OCI-LY7 (cell line): ENCODE data around the gene ABCA13. TPM values are rescaled to one million over a fixed set of nuclear protein-coding genes. Genes with fewer than 3 reads are reported as not detected.

ENCODE experiments used
- BruUV-seq: library from RNA; stranded (reverse); fragments of 400-500 nt; replicated peaks from 2 replicates; lab custom pipeline; 2021; lab: Mats Ljungman, UMichigan
- CTCF ChIA-PET: fragments of 300-600 bp; sonication (Branson Sonifier 250); formaldehyde crosslinking; loops from one replicate; lab custom pipeline; 2022; ENCODE audit warnings: antibody characterized with exemption; ENCODE audit not compliant: unreplicated experiment; lab: Charles Lee
- POLR2A ChIA-PET: fragments of 300-600 bp; sonication (Branson Sonifier 250); formaldehyde crosslinking; loops from one replicate; lab custom pipeline; 2022; ENCODE audit warnings: antibody characterized with exemption; lab: Charles Lee
- DNase-seq: peaks from one replicate; pipeline ENCODE4 v3.0.0-alpha.2; 2015; ENCODE audit warnings: low spot score
- H2AFZ ChIP-seq: fragments of 200-600 bp; sonication (generic), shearing (Covaris generic); 2 replicates; pipeline ENCODE4 v1.6.1; 2014; ENCODE audit warnings: mild to moderate bottlenecking, antibody characterized with exemption, low read length, moderate library complexity
- H3K27ac ChIP-seq: fragments of 200-600 bp; sonication (generic); 2 replicates; pipeline ENCODE4 v1.5.1; 2014; ENCODE audit warnings: mixed run types, low read depth, mild to moderate bottlenecking, moderate library complexity, low read length, inconsistent platforms; ENCODE audit not compliant: poor library complexity, severe bottlenecking
- H3K36me3 ChIP-seq: fragments of 200-600 bp; sonication (generic); 2 replicates; pipeline ENCODE4 v1.6.1; 2014; ENCODE audit warnings: mild to moderate bottlenecking, antibody characterized with exemption, low read length, moderate library complexity, mixed read lengths; ENCODE audit not compliant: insufficient read depth
- H3K4me1 ChIP-seq: fragments of 200-600 bp; sonication (generic); 2 replicates; pipeline ENCODE4 v1.5.1; 2014; ENCODE audit warnings: mild to moderate bottlenecking, low read length; ENCODE audit not compliant: insufficient read depth, poor library complexity, severe bottlenecking
- H3K4me2 ChIP-seq: fragments of 200-600 bp; sonication (generic); 2 replicates; pipeline ENCODE4 v1.6.1; 2014; ENCODE audit warnings: mild to moderate bottlenecking, low read length
- H3K4me3 ChIP-seq: fragments of 200-600 bp; sonication (generic); 2 replicates; pipeline ENCODE4 v1.5.1; 2014; ENCODE audit warnings: mild to moderate bottlenecking, low read depth, low read length; ENCODE audit not compliant: poor library complexity, severe bottlenecking
- H3K79me2 ChIP-seq: fragments of 200-600 bp; sonication (generic); 2 replicates; pipeline ENCODE4 v1.6.1; 2016; ENCODE audit warnings: low read depth, mild to moderate bottlenecking, low read length, moderate library complexity, mixed read lengths; ENCODE audit not compliant: insufficient read depth
- H3K9me2 ChIP-seq: fragments of 200-600 bp; sonication (generic); 2 replicates; pipeline ENCODE4 v1.6.1; 2016; ENCODE audit warnings: mild to moderate bottlenecking, low read length, mixed read lengths; ENCODE audit not compliant: insufficient read depth
- H3K9me3 ChIP-seq: fragments of 200-600 bp; sonication (generic); 2 replicates; pipeline ENCODE4 v1.6.1; 2014; ENCODE audit warnings: mild to moderate bottlenecking, mixed run types, low read length, mixed read lengths
- H4K20me1 ChIP-seq: fragments of 200-600 bp; sonication (generic); 2 replicates; pipeline ENCODE4 v1.6.1; 2014; ENCODE audit warnings: mild to moderate bottlenecking, antibody characterized with exemption, low read length, moderate library complexity, mixed read lengths; ENCODE audit not compliant: insufficient read depth
- CTCF ChIP-seq: fragments of 200-600 bp; sonication (generic); conservative IDR thresholded peaks from 2 replicates; pipeline ENCODE4 v1.5.1; 2014; ENCODE audit warnings: mild to moderate bottlenecking, antibody characterized with exemption, low read length, moderate library complexity, mixed read lengths
- EZH2phosphoT487 ChIP-seq: fragments of 200-600 bp; sonication (generic); IDR thresholded peaks from 2 replicates; pipeline ENCODE4 v1.6.1; 2018; ENCODE audit warnings: low read depth, borderline replicate concordance, mild to moderate bottlenecking, mixed run types, antibody characterized with exemption, low read length, moderate library complexity, mixed read lengths
- intact Hi-C: fragments of 100-400 bp; cut with micrococcal nuclease; formaldehyde crosslinking; loops from one replicate; pipeline ENCODE4 v1.10.0; 2022; ENCODE audit not compliant: unreplicated experiment
- total RNA-seq, 2 experiments: library from RNA; depleted of rRNA in 1 of 2; stranded (reverse); fragments of >200 nt in 1 of 2; shearing (Covaris generic) in 1 of 2; gene quantifications; 2 replicates each; pipeline ENCODE4 v1.2.3, GENCODE V29; 2014 to 2022

ABCA13 gene
- total RNA-seq, 2 experiments from 2014 or later: not detected

GRCh38 chr7:48551652-48552051, 380.4 kb downstream of the ABCA13 start:
- Histone ChIP-seq H3K27ac (no peak overlapping the region), H3K9me2 (no peaks in the 10 kb centered on the region), H3K4me2 (no peak overlapping the region), H4K20me1 (no peaks in the 10 kb centered on the region), H3K79me2 (no peaks in the 10 kb centered on the region), H3K4me1 (no peaks in the 10 kb centered on the region), H2AFZ (no peak overlapping the region), H3K9me3 (no peaks in the 10 kb centered on the region), H3K4me3 (no peak overlapping the region), H3K36me3 (no peaks in the 10 kb centered on the region)
- intact Hi-C loops: no loop called here
- ChIA-PET POLR2A (no interaction called here), CTCF (no interaction called here)
- BruUV-seq: no TSS peak
- no peak for DNase-seq
- TF ChIP-seq EZH2phosphoT487: no peak
- no peak for TF ChIP-seq CTCF

GRCh38 chr7:48563334-48563733, 392.1 kb downstream of the ABCA13 start:
- Histone ChIP-seq H3K4me3 (no peak overlapping the region), H3K9me2 (no peaks in the 10 kb centered on the region), H3K36me3 (no peaks in the 10 kb centered on the region), H4K20me1 (no peaks in the 10 kb centered on the region), H3K4me1 (no peaks in the 10 kb centered on the region), H3K79me2 (no peaks in the 10 kb centered on the region), H2AFZ (no peak overlapping the region), H3K27ac (no peak overlapping the region), H3K9me3 (no peaks in the 10 kb centered on the region), H3K4me2 (no peak overlapping the region)
- POLR2A ChIA-PET: no interaction called here
- no peak for DNase-seq
- BruUV-seq: no TSS peak
- CTCF ChIA-PET: no interaction called here
- TF ChIP-seq CTCF (no peak), EZH2phosphoT487 (no peak)
- intact Hi-C loops: no loop called here

DNA sequence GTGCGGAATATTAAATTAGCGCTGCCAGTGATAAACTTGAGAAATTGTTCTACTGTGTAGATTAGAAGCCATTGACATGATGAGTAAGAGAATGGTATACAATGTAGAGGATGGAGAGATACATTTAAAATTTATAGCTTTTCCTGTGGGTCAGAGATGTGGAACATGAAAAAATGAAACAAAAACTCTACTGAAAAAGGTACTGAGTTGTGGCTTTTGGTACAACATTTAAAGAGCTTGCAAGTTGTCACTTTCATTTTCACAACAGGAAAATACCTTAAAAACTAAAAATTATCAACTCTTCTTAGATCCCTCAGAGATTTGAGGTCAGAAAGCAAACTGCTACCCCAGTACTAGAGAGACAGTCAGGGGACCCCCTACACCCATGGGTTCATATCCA, 404.3 kb downstream of the ABCA13 start:
- ChIA-PET POLR2A (no interaction called here), CTCF (no interaction called here)
- no peaks in the 10 kb centered on the region for H4K20me1 ChIP-seq
- no peaks in the 10 kb centered on the region for H3K9me3 ChIP-seq
- H3K4me1 ChIP-seq: no peaks in the 10 kb centered on the region
- intact Hi-C loops: no loop called here
- H3K79me2 ChIP-seq: no peaks in the 10 kb centered on the region
- no peak for TF ChIP-seq EZH2phosphoT487
- TF ChIP-seq CTCF: no peak
- H3K4me2 ChIP-seq: no peak overlapping the region
- H3K27ac ChIP-seq: no peak overlapping the region
- no peak overlapping the region for H3K4me3 ChIP-seq
- DNase-seq: no peak
- no TSS peak for BruUV-seq
- no peaks in the 10 kb centered on the region for H3K9me2 ChIP-seq
- no peak overlapping the region for H2AFZ ChIP-seq
- no peaks in the 10 kb centered on the region for H3K36me3 ChIP-seq
